K562 (cell line): ENCODE measurements around the gene ATP5F1D. TPM values are rescaled to one million over a fixed set of nuclear protein-coding genes. Genes with fewer than 3 reads are reported as not detected.

Source experiments
- CBX2 ChIP-seq: fragments of 200-600 bp; sonication (generic); IDR thresholded peaks from one replicate; pipeline ENCODE4 v1.6.1; 2012; ENCODE audit warnings: mild to moderate bottlenecking, low read length, inconsistent platforms; ENCODE audit not compliant: insufficient read depth, poor library complexity, severe bottlenecking
- DMBX1 ChIP-seq: fragments of 250-450 bp; sonication (Bioruptor Pico); IDR thresholded peaks from 2 replicates; pipeline ENCODE4 v1.8.0; 2022; ENCODE audit warnings: inconsistent platforms, mild to moderate bottlenecking, moderate library complexity, borderline replicate concordance
- E2F6 ChIP-seq, 2 experiments: IDR thresholded peaks; 2 replicates each; pipeline ENCODE4 v1.6.1; 2011; ENCODE audit warnings: borderline replicate concordance in 1 of 2, control low read depth in 1 of 2, low read depth in 1 of 2, low read length in 1 of 2, mild to moderate bottlenecking in 1 of 2, mixed read lengths in 1 of 2, moderate library complexity in 1 of 2; ENCODE audit not compliant: insufficient read depth in 1 of 2, insufficient read length in 1 of 2, poor library complexity in 1 of 2, severe bottlenecking in 1 of 2; ENCODE audit errors: extremely low read depth in 1 of 2
- PHTF2 ChIP-seq: fragments of 250-450 bp; sonication (Bioruptor Pico); IDR thresholded peaks from 2 replicates; pipeline ENCODE4 v1.5.0; 2021; ENCODE audit warnings: mild to moderate bottlenecking
- PTRF ChIP-seq: fragments of 450-650 bp; IDR thresholded peaks from 2 replicates; pipeline ENCODE4 v1.6.1; 2016; ENCODE audit warnings: mild to moderate bottlenecking, missing genetic modification characterization, missing compliant biosample characterization
- RAD51 ChIP-seq: fragments of 450-650 bp; IDR thresholded peaks from 2 replicates; pipeline ENCODE4 v1.7.1; 2016; ENCODE audit warnings: low read depth, mild to moderate bottlenecking, borderline replicate concordance
- RREB1 ChIP-seq: fragments of 250-450 bp; sonication (Bioruptor Pico); IDR thresholded peaks from 2 replicates; pipeline ENCODE4 v1.4.0; 2020
- SAP30 ChIP-seq: fragments of 200-600 bp; sonication (generic); IDR thresholded peaks from 2 replicates; pipeline ENCODE4 v1.6.1; 2012; ENCODE audit warnings: borderline replicate concordance, low read depth, mild to moderate bottlenecking, moderate library complexity, low read length, control low read depth, inconsistent platforms; ENCODE audit not compliant: insufficient read depth, poor library complexity, severe bottlenecking
- SIRT6 ChIP-seq: IDR thresholded peaks from one replicate; pipeline ENCODE4 v1.6.1; 2012; ENCODE audit warnings: low read depth, mild to moderate bottlenecking, control low read depth, inconsistent platforms, low read length, moderate library complexity
- SIX5 ChIP-seq, 2 experiments: IDR thresholded peaks; 2 replicates each; pipeline ENCODE4 v1.6.1; 2011; ENCODE audit warnings: low read length in 2 of 2, borderline replicate concordance in 1 of 2, low read depth in 1 of 2, mild to moderate bottlenecking in 1 of 2, moderate library complexity in 1 of 2; ENCODE audit not compliant: insufficient read depth in 1 of 2
- polyA plus RNA-seq, 8 experiments: library from polyadenylated mRNA; depleted of rRNA in 4 of 8; stranded (reverse) in 5 of 8; unstranded in 3 of 8; fragments of >200 nt; fragmentation: Nextera tagmentation in 2 of 8; fragmentation: Illumina TruSeq in 1 of 8; extraction: Ambion mirVana in 2 of 8; extraction: Trizol in 1 of 8; gene quantifications; 2 replicates each; pipeline versions ENCODE4 v1.2.1 to v1.2.3, GENCODE V29; 2011 to 2014; ENCODE audit warnings: inconsistent platforms in 1 of 8, missing spikeins in 1 of 8
- total RNA-seq, 7 experiments: library from RNA; depleted of rRNA in 6 of 7; stranded (reverse); fragments of >200 nt in 6 of 7; fragmentation: Illumina TruSeq in 2 of 7; extraction: Trizol in 2 of 7; gene quantifications; 2 replicates each; pipeline versions ENCODE4 v1.2.1 to v1.2.3, GENCODE V29; 2011 to 2021; ENCODE audit warnings: low replicate concordance in 1 of 7
- TF ChIP-seq, protein P1 (sequence below): fragments of 450-650 bp; formaldehyde crosslinking; IDR thresholded peaks from 2 replicates; pipeline ENCODE4 v1.4.0; 2020; ENCODE audit warnings: mild to moderate bottlenecking

Gene ATP5F1D
- total and polyA plus RNA-seq, 9 of the 15 experiments (the other 6 are each of a cell fraction or from before 2014, with no cell fraction given): 3.9 to 409 (median 36.8) TPM

- TF ChIP-seq E2F6 (IDR thresholded peaks at IDR 0.05; ENCODE audit: borderline replicate concordance in 1 of 2, extremely low read depth in 1 of 2, insufficient read depth in 1 of 2, insufficient read length in 1 of 2, low read depth in 1 of 2, low read length in 1 of 2, poor library complexity in 1 of 2, severe bottlenecking in 1 of 2) (no peak), RAD51 (no peak), RREB1 (CRISPR knock-in tag) (no peak), PTRF (no peak), CBX2 (no peak), PHTF2 (CRISPR knock-in tag) (no peak), SAP30 (no peak), DMBX1 (no peak), SIX5 (IDR thresholded peaks at IDR 0.05; ENCODE audit: borderline replicate concordance in 1 of 2, insufficient read depth in 1 of 2, low read depth in 1 of 2, low read length in 2 of 2) (no peak), SIRT6 (no peak)
- TF ChIP-seq, protein P1, sequence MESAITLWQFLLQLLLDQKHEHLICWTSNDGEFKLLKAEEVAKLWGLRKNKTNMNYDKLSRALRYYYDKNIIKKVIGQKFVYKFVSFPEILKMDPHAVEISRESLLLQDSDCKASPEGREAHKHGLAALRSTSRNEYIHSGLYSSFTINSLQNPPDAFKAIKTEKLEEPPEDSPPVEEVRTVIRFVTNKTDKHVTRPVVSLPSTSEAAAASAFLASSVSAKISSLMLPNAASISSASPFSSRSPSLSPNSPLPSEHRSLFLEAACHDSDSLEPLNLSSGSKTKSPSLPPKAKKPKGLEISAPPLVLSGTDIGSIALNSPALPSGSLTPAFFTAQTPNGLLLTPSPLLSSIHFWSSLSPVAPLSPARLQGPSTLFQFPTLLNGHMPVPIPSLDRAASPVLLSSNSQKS (CRISPR knock-in tag): no peak
Measured at GRCh38 chr19:1264801-1265614, 23.5 kb downstream of the ATP5F1D start (continued).
